Measurements from ENCODE around the gene IL1RAPL1.

GRCh38 chrX:28854637-28855036, 267.4 kb downstream of the IL1RAPL1 start:
- TF ChIP-seq ZNF274 (IDR thresholded peaks at IDR 0.05; ENCODE audit: low read depth, low read length) (no peak), SUZ12 (IDR thresholded peaks at IDR 0.05; ENCODE audit: extremely low read depth, insufficient read depth, insufficient read length) (no peak), YY1 (IDR thresholded peaks at IDR 0.05; ENCODE audit: insufficient read depth, insufficient read length) (no peak)

All from NT2/D1 (cell line).